ENCODE results near the gene CFAP298.

- no peak for TF ChIP-seq CTCF (IDR thresholded peaks at IDR 0.05)
- no peak for TF ChIP-seq POLR2A (IDR thresholded peaks at IDR 0.05)
Measured at GRCh38 chr21:32587120-32587519, 25.1 kb downstream of the CFAP298 start.

Measured in uterus (tissue), 2 donors.